HEK293T (cell line): ENCODE measurements around the gene FBXO11.

ENCODE experiments used
- CTCF ChIA-PET: fragments of 350-600 bp; formaldehyde crosslinking; extraction: SDS; loops from one replicate; lab custom pipeline; 2021; ENCODE audit warnings: antibody characterized with exemption, inconsistent platforms; lab: Yijun Ruan, JAX
- POLR2A ChIA-PET: fragments of 350-600 bp; formaldehyde crosslinking; extraction: SDS; loops from one replicate; lab custom pipeline; 2020; ENCODE audit warnings: antibody characterized with exemption, inconsistent platforms; lab: Yijun Ruan, JAX
- DNase-seq: peaks from one replicate; pipeline ENCODE4 v3.0.0; 2012; ENCODE audit warnings: mixed read lengths; ENCODE audit errors: extremely low spot score
- ARNT ChIP-seq: fragments of 450-650 bp; IDR thresholded peaks from 2 replicates; pipeline ENCODE4 v1.6.1; 2017; ENCODE audit warnings: mild to moderate bottlenecking
- BHLHE40 ChIP-seq: fragments of 450-650 bp; IDR thresholded peaks from 2 replicates; pipeline ENCODE4 v1.6.1; 2016; ENCODE audit warnings: mild to moderate bottlenecking, moderate library complexity, borderline replicate concordance
- CTBP1 ChIP-seq: fragments of 450-650 bp; IDR thresholded peaks from 2 replicates; pipeline ENCODE4 v1.6.1; 2016; ENCODE audit warnings: borderline replicate concordance
- ELF4 ChIP-seq: fragments of 450-650 bp; IDR thresholded peaks from 2 replicates; pipeline ENCODE4 v1.6.1; 2017; ENCODE audit warnings: antibody characterized with exemption
- FOXA1 ChIP-seq: fragments of 450-650 bp; IDR thresholded peaks from 2 replicates; pipeline ENCODE4 v1.6.1; 2016; ENCODE audit warnings: mild to moderate bottlenecking
- FOXK2 ChIP-seq: fragments of 450-650 bp; IDR thresholded peaks from 2 replicates; pipeline ENCODE4 v1.6.1; 2016; ENCODE audit warnings: mild to moderate bottlenecking
- FOXM1 ChIP-seq: fragments of 450-650 bp; IDR thresholded peaks from 2 replicates; pipeline ENCODE4 v1.6.1; 2017; ENCODE audit warnings: mild to moderate bottlenecking, borderline replicate concordance
- HDGF ChIP-seq: fragments of 450-650 bp; IDR thresholded peaks from 2 replicates; pipeline ENCODE4 v1.6.1; 2017; ENCODE audit warnings: antibody characterized with exemption, borderline replicate concordance
- L3MBTL2 ChIP-seq: fragments of 450-650 bp; conservative IDR thresholded peaks from 2 replicates; pipeline ENCODE4 v1.6.1; 2016; ENCODE audit warnings: mild to moderate bottlenecking
- LEF1 ChIP-seq: fragments of 450-650 bp; IDR thresholded peaks from 2 replicates; pipeline ENCODE4 v1.6.1; 2017; ENCODE audit warnings: mild to moderate bottlenecking, borderline replicate concordance
- NFRKB ChIP-seq: fragments of 450-650 bp; IDR thresholded peaks from 2 replicates; pipeline ENCODE4 v1.6.1; 2016; ENCODE audit warnings: mild to moderate bottlenecking, moderate library complexity
- PKNOX1 ChIP-seq: fragments of 450-650 bp; IDR thresholded peaks from 2 replicates; pipeline ENCODE4 v1.6.1; 2016
- SP1 ChIP-seq: fragments of 450-650 bp; IDR thresholded peaks from 2 replicates; pipeline ENCODE4 v1.6.1; 2017
- SUZ12 ChIP-seq: fragments of 450-650 bp; IDR thresholded peaks from 2 replicates; pipeline ENCODE4 v1.6.1; 2016; ENCODE audit warnings: mild to moderate bottlenecking
- TARDBP ChIP-seq: fragments of 450-650 bp; IDR thresholded peaks from 2 replicates; pipeline ENCODE4 v1.6.1; 2016
- ZNF384 ChIP-seq: fragments of 450-650 bp; IDR thresholded peaks from 2 replicates; pipeline ENCODE4 v1.6.1; 2016

FBXO11 gene

GRCh38 chr2:47772343-47772742 lies 134.0 kb downstream of the FBXO11 start:
- DNase-seq: no peak
- TF ChIP-seq CTBP1 (no peak), PKNOX1 (no peak), L3MBTL2 (no peak), FOXK2 (no peak), NFRKB (no peak)
- CTCF ChIA-PET: no interaction called here
- POLR2A ChIA-PET: interaction anchor here (2.4 kb wide), 1 partner anchor 10 kb away, joined by 11 read pairs; the partner anchor contains the start of gene MSH6

DNA sequence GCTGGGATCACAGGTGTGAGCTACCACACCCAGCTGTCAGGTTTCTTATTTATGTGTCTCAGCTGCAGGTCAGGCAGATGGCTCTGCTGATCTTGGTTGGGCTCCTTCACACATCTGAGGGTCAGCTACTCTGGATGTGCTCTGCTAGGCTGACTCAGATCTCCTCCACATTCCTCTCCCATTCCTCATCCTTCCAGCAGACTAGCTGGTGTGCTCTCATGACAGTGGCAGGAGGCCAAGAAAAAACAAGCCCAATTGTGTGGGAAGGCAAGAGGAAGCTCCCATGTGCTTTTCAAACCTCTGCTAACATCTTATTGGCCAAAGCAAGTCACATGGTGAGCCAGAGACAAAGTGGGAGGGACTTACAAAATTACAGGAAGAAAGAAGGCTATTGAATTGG lies 135.1 kb downstream of the FBXO11 start:
- CTCF ChIA-PET: no interaction called here
- POLR2A ChIA-PET: interaction anchor here (1.4 kb wide), 1 partner anchor 12 kb away, joined by 7 read pairs; the partner anchor contains the start of gene MSH6
- TF ChIP-seq FOXM1 (no peak), L3MBTL2 (peak; percentile 41), SUZ12 (no peak), ELF4 (no peak), ZNF384 (no peak)

GRCh38 chr2:47769318-47769717 lies 137.0 kb downstream of the FBXO11 start:
- DNase-seq: no peak
- POLR2A ChIA-PET: interaction anchor here (0.9 kb wide), 1 partner anchor 14 kb away, joined by 5 read pairs; the partner anchor contains the start of gene MSH6

More for the DNA sequence above, 135.1 kb downstream of the FBXO11 start:
- no peak for DNase-seq

GRCh38 chr2:47767880-47768609 lies 138.3 kb downstream of the FBXO11 start:
- CTCF ChIA-PET: interaction anchor here (0.6 to 1.5 kb wide), 15 partner anchors 9 to 433 kb away, joined by 3 to 16 read pairs (median 3); partner anchors contain the start of gene MSH6
- peak; percentile 79 for DNase-seq
- POLR2A ChIA-PET: interaction anchor here (0.9 kb wide), 1 partner anchor 15 kb away, joined by 3 read pairs; the partner anchor contains the start of gene MSH6
- no peak for TF ChIP-seq LEF1
- TF ChIP-seq SUZ12: no peak
- TF ChIP-seq ARNT: no peak
- TF ChIP-seq HDGF: no peak
- TF ChIP-seq ZNF384: no peak
- TF ChIP-seq BHLHE40: no peak
- TF ChIP-seq FOXA1: no peak
- no peak for TF ChIP-seq TARDBP
- TF ChIP-seq PKNOX1: no peak
- no peak for TF ChIP-seq CTBP1
- no peak for TF ChIP-seq SP1
- TF ChIP-seq ELF4: no peak
- TF ChIP-seq FOXK2: no peak
- TF ChIP-seq FOXM1: no peak
- TF ChIP-seq NFRKB: no peak
- TF ChIP-seq L3MBTL2: no peak

More at GRCh38 chr2:47769318-47769717, 137.0 kb downstream of the FBXO11 start:
- TF ChIP-seq FOXA1 (no peak), FOXM1 (no peak), LEF1 (no peak), HDGF (no peak), CTBP1 (no peak)
- CTCF ChIA-PET: interaction anchor here (1.0 kb wide), 1 partner anchor 332 kb away, joined by 3 read pairs; no protein-coding TSS in a partner anchor

DNA sequence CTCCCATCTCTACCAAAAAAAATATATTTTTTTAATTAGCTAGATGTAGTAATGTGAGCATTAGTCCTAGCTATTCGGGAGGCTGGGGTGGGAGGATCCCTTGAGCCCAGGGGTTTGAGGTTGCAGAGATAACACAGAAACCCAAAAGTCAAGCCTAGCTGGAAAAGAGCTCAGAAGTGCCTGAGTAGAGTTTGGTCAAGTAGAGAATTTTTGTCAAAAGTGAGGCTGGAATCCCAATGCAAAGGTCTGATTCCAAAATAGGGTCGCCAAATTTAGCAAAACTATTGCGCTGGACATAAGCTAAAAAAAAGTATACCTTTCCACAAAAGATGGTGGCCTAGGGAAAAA lies 138.8 kb downstream of the FBXO11 start:
- TF ChIP-seq BHLHE40: no peak
- no peak for DNase-seq
- ChIA-PET CTCF (interaction anchor here (0.6 to 1.5 kb wide), 15 partner anchors 8 to 432 kb away, joined by 3 to 16 read pairs (median 3); partner anchors contain the start of gene MSH6), POLR2A (interaction anchor here (0.9 kb wide), 1 partner anchor 16 kb away, joined by 3 read pairs; the partner anchor contains the start of gene MSH6)

GRCh38 chr2:47751856-47752414 lies 154.4 kb downstream of the FBXO11 start:
- no peak for TF ChIP-seq BHLHE40
- TF ChIP-seq TARDBP: no peak
- DNase-seq: no peak
- CTCF ChIA-PET: interaction anchor here (1.2 kb wide), 1 partner anchor 16 kb away, joined by 3 read pairs; no protein-coding TSS in a partner anchor
- POLR2A ChIA-PET: interaction anchor here (0.9 kb wide), 1 partner anchor 31 kb away, joined by 3 read pairs; the partner anchor contains the start of gene MSH6

- TF ChIP-seq FOXA1: no peak
- TF ChIP-seq HDGF: no peak
- TF ChIP-seq NFRKB: no peak
- no peak for TF ChIP-seq LEF1
- no peak for TF ChIP-seq ARNT
- no peak for TF ChIP-seq BHLHE40
- no peak for TF ChIP-seq ZNF384
- TF ChIP-seq L3MBTL2: no peak
- no peak for TF ChIP-seq PKNOX1
- TF ChIP-seq SP1: no peak
- TF ChIP-seq FOXK2: no peak
- no peak for TF ChIP-seq CTBP1
- no peak for TF ChIP-seq ELF4
- TF ChIP-seq FOXM1: no peak
- TF ChIP-seq TARDBP: no peak
- TF ChIP-seq SUZ12: no peak
- no peak for DNase-seq
- ChIA-PET POLR2A (no interaction called here), CTCF (no interaction called here)
Observed at GRCh38 chr2:47747878-47748277, 158.4 kb downstream of the FBXO11 start.
